Neuronal stem cell (in vitro differentiated cells): ENCODE data around the gene SOWAHA.

Experiments used
- DNase-seq: peaks from one replicate; pipeline ENCODE4 v3.0.0-alpha.2; 2013; ENCODE audit warnings: low spot score
- H2AFZ ChIP-seq: one replicate; pipeline ENCODE4 v1.6.1; 2013; ENCODE audit warnings: mild to moderate bottlenecking, low read length, inconsistent platforms
- H2AK5ac ChIP-seq: 2 replicates; pipeline ENCODE4 v1.6.1; 2013; ENCODE audit warnings: low read depth, mild to moderate bottlenecking, inconsistent platforms, low read length, moderate library complexity, mixed read lengths
- H2BK120ac ChIP-seq: 2 replicates; pipeline ENCODE4 v1.6.1; 2013; ENCODE audit warnings: low read depth, mild to moderate bottlenecking, inconsistent platforms, low read length, moderate library complexity, mixed read lengths
- H2BK12ac ChIP-seq: one replicate; pipeline ENCODE4 v1.6.1; 2013; ENCODE audit warnings: low read length, inconsistent platforms
- H2BK15ac ChIP-seq: 2 replicates; pipeline ENCODE4 v1.6.1; 2013; ENCODE audit warnings: mild to moderate bottlenecking, low read length, inconsistent platforms, mixed read lengths
- H2BK5ac ChIP-seq: one replicate; pipeline ENCODE4 v1.6.1; 2013; ENCODE audit warnings: inconsistent platforms, mild to moderate bottlenecking, low read length, moderate library complexity
- H3K14ac ChIP-seq: one replicate; pipeline ENCODE4 v1.6.1; 2013; ENCODE audit warnings: low read length, inconsistent platforms
- H3K18ac ChIP-seq: 2 replicates; pipeline ENCODE4 v1.6.1; 2013; ENCODE audit warnings: low read length, inconsistent platforms
- H3K23ac ChIP-seq: 2 replicates; pipeline ENCODE4 v1.6.1; 2013; ENCODE audit warnings: low read depth, mild to moderate bottlenecking, mixed read lengths, low read length, inconsistent platforms; ENCODE audit not compliant: poor library complexity
- H3K27ac ChIP-seq: replicated peaks from 3 replicates; pipeline ENCODE4 v1.5.1; 2013; ENCODE audit warnings: low read length, inconsistent platforms
- H3K27me3 ChIP-seq, 3 experiments: 2 replicates each; pipeline ENCODE4 v1.6.1; 2013; ENCODE audit warnings: low read length in 3 of 3, mild to moderate bottlenecking in 2 of 3, inconsistent platforms in 1 of 3, low read depth in 1 of 3, mixed read lengths in 1 of 3, moderate library complexity in 1 of 3; ENCODE audit not compliant: control insufficient read depth in 3 of 3, insufficient read depth in 3 of 3
- H3K36me3 ChIP-seq, 2 donors: replicated peaks in 1 of 2; 2 replicates each; pipeline ENCODE4 v1.6.1; 2013; ENCODE audit warnings: low read length in 2 of 2; ENCODE audit not compliant: control insufficient read depth in 2 of 2, insufficient read depth in 2 of 2
- H3K4ac ChIP-seq: 2 replicates; pipeline ENCODE4 v1.6.1; 2013; ENCODE audit warnings: inconsistent platforms, mild to moderate bottlenecking, low read length, moderate library complexity
- H3K4me1 ChIP-seq, 2 donors: 1 replicate in 1 of 2; 2 replicates in 1 of 2; pipeline ENCODE4 v1.6.1; 2013; ENCODE audit warnings: low read length in 2 of 2, low read depth in 1 of 2; ENCODE audit not compliant: control insufficient read depth in 2 of 2, insufficient read depth in 1 of 2
- H3K4me2 ChIP-seq: one replicate; pipeline ENCODE4 v1.6.1; 2013; ENCODE audit warnings: mild to moderate bottlenecking, low read length, inconsistent platforms; ENCODE audit not compliant: insufficient read depth, poor library complexity, severe bottlenecking
- H3K4me3 ChIP-seq, 2 donors: 2 replicates each; pipeline ENCODE4 v1.5.1; 2013; ENCODE audit warnings: low read length in 2 of 2, mild to moderate bottlenecking in 2 of 2, inconsistent platforms in 1 of 2, moderate library complexity in 1 of 2
- H3K79me1 ChIP-seq: one replicate; pipeline ENCODE4 v1.6.1; 2013; ENCODE audit warnings: low read depth, mild to moderate bottlenecking, inconsistent platforms, low read length, moderate library complexity
- H3K9ac ChIP-seq: one replicate; pipeline ENCODE4 v1.6.1; 2013; ENCODE audit warnings: mild to moderate bottlenecking, low read depth, low read length, inconsistent platforms; ENCODE audit not compliant: poor library complexity
- H3K9me3 ChIP-seq, 2 donors: replicated peaks in 1 of 2; 2 replicates each; pipeline versions ENCODE3 to v1.6.1; 2013; ENCODE audit warnings: low read length in 2 of 2, mild to moderate bottlenecking in 2 of 2, inconsistent platforms in 1 of 2, low read depth in 1 of 2, mixed read lengths in 1 of 2, moderate library complexity in 1 of 2; ENCODE audit not compliant: control insufficient read depth in 2 of 2, insufficient read depth in 1 of 2
- H4K8ac ChIP-seq: one replicate; pipeline ENCODE4 v1.6.1; 2013; ENCODE audit warnings: low read depth, mild to moderate bottlenecking, inconsistent platforms, low read length, moderate library complexity
- H4K91ac ChIP-seq: one replicate; pipeline ENCODE4 v1.6.1; 2013; ENCODE audit warnings: low read length, low read depth, mild to moderate bottlenecking, inconsistent platforms; ENCODE audit not compliant: poor library complexity
- WGBS, 2 donors: extraction: QIAGEN DNeasy Blood & Tissue Kit; methylation state at CpG; one replicate each; pipeline ENCODE4 v1.1.7; 2013; ENCODE audit warnings: missing lambda C conversion rate in 2 of 2, mixed read lengths in 1 of 2; ENCODE audit not compliant: insufficient read length in 2 of 2, insufficient replicate concordance in 1 of 2; ENCODE audit errors: extremely low coverage in 2 of 2; 5-methylcytosine and 5-hydroxymethylcytosine counted together

The SOWAHA gene

DNA sequence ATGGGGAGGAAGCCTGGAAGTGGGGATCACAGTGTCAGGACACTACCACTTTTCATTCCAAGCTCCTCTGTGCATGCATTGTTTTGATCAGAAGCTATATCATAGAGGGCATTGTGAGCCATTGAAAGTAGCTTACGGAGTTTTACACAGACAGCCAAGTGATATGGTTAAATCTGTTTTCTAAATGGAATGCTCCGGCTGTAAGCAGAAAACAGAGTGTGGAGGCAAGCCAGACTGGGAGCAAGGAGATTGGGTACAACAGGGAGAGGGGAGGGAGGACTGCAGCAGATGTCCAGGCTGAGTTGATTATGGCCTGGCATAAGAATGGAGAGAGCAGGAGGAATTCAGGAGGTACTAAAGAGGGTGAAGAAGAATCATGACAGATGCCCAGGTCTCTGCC, 15.5 kb upstream of the SOWAHA start:
- H4K91ac ChIP-seq, result no peak overlapping the region
- no peak overlapping the region for H3K27ac ChIP-seq
- H3K4me1 ChIP-seq, result peaks cover 0 to 3% of the 10 kb centered on the region in 2 donors
- no peak overlapping the region for H2BK5ac ChIP-seq
- H3K14ac ChIP-seq, result no peak overlapping the region
- H3K4me2 ChIP-seq, result no peak overlapping the region
- peaks cover 0 to 47% (median 0%) of the 10 kb centered on the region in 3 experiments for H3K27me3 ChIP-seq
- H4K8ac ChIP-seq, result no peak overlapping the region
- DNase-seq, result no peak
- no peak overlapping the region for H2BK15ac ChIP-seq
- H3K9ac ChIP-seq, result no peak overlapping the region
- no peaks in the 10 kb centered on the region for H3K9me3 ChIP-seq
- WGBS, 2 donors, result no CpG with 5 or more reads among the region's 2 CpGs
- H2AK5ac ChIP-seq, result no peak overlapping the region
- no peak overlapping the region for H3K4me3 ChIP-seq
- no peaks in the 10 kb centered on the region for H3K36me3 ChIP-seq
- H3K23ac ChIP-seq, result no peak overlapping the region
- no peaks in the 10 kb centered on the region for H3K79me1 ChIP-seq
- no peak overlapping the region for H3K18ac ChIP-seq
- H2AFZ ChIP-seq, result no peak overlapping the region
- no peak overlapping the region for H2BK12ac ChIP-seq
- H2BK120ac ChIP-seq, result no peak overlapping the region
- no peak overlapping the region for H3K4ac ChIP-seq

DNA sequence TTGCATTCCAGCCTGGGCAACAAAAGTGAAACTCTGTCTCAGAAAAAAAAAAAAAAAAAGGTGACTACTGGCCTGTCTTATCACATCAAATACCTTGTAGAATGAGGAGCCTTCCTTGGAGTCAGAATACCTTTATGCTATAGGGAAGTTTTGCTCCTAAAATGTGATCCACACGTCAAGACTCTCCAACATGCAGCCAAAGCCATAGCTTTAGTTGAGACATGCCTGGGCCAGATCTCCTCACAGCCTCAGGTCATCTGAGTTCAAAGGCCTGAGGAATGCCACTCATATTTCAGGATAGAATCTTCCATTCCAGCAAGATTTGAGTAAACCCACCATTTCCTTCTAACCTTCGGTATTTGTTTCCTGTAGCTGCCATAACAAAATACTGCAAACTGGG, 13.7 kb upstream of the SOWAHA start:
- WGBS, 2 donors, result no CpG with 5 or more reads among the region's 2 CpGs

DNA sequence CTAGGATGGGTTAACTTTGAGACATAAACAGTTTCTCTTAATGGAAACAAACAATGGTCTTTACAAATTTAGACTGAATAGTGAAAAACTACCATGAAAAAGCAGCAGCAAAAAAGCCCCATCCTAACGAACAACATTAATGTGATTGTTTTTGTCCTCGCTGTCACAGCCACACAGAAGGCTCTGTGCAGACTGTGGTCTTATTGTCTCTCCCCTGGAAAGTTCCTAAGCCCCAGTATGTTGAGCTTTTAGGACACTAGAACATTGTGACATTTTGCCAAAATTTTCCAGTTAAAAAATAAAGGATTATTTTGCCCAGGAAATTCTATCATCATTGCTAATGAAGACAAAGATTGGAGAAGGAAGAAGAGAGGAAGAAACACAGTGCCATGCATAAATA, 12.6 kb upstream of the SOWAHA start:
- no peak overlapping the region for H4K91ac ChIP-seq
- H2BK15ac ChIP-seq, result no peak overlapping the region
- H2AFZ ChIP-seq, result no peak overlapping the region
- H3K4me1 ChIP-seq, result peaks cover 0 to 3% of the 10 kb centered on the region in 2 donors
- no peak overlapping the region for H3K9ac ChIP-seq
- H3K79me1 ChIP-seq, result no peaks in the 10 kb centered on the region
- no peak overlapping the region for H3K14ac ChIP-seq
- H3K27me3 ChIP-seq, result peaks cover 0 to 37% (median 0%) of the 10 kb centered on the region in 3 experiments
- no peak overlapping the region for H3K4ac ChIP-seq
- no CpG with 5 or more reads among the region's 2 CpGs for WGBS, 2 donors
- no peak overlapping the region for H3K27ac ChIP-seq
- H3K36me3 ChIP-seq, result no peaks in the 10 kb centered on the region
- no peak overlapping the region for H3K18ac ChIP-seq
- H3K9me3 ChIP-seq, result no peaks in the 10 kb centered on the region
- H4K8ac ChIP-seq, result no peak overlapping the region
- H3K4me2 ChIP-seq, result no peak overlapping the region
- H3K23ac ChIP-seq, result no peak overlapping the region
- no peak overlapping the region for H2AK5ac ChIP-seq
- H2BK120ac ChIP-seq, result no peak overlapping the region
- H2BK12ac ChIP-seq, result no peak overlapping the region
- no peak overlapping the region for H3K4me3 ChIP-seq
- no peak for DNase-seq
- H2BK5ac ChIP-seq, result no peak overlapping the region

More for the DNA sequence above, 13.7 kb upstream of the SOWAHA start:
- no peak overlapping the region for H3K14ac ChIP-seq
- no peak for DNase-seq
- H3K4me2 ChIP-seq, result no peak overlapping the region
- no peak overlapping the region for H3K9ac ChIP-seq
- peaks cover 0 to 3% of the 10 kb centered on the region in 2 donors for H3K4me1 ChIP-seq
- no peak overlapping the region for H3K4ac ChIP-seq
- H3K27me3 ChIP-seq, result peaks cover 0 to 44% (median 0%) of the 10 kb centered on the region in 3 experiments
- H2AK5ac ChIP-seq, result no peak overlapping the region
- H3K36me3 ChIP-seq, result no peaks in the 10 kb centered on the region
- H3K4me3 ChIP-seq, result no peak overlapping the region
- no peak overlapping the region for H2BK15ac ChIP-seq
- H3K23ac ChIP-seq, result no peak overlapping the region
- H4K91ac ChIP-seq, result no peak overlapping the region
- H3K9me3 ChIP-seq, result no peaks in the 10 kb centered on the region
- H2BK120ac ChIP-seq, result no peak overlapping the region
- no peak overlapping the region for H2BK5ac ChIP-seq
- H3K27ac ChIP-seq, result no peak overlapping the region
- no peak overlapping the region for H2BK12ac ChIP-seq
- H3K79me1 ChIP-seq, result no peaks in the 10 kb centered on the region
- H2AFZ ChIP-seq, result no peak overlapping the region
- H3K18ac ChIP-seq, result no peak overlapping the region
- H4K8ac ChIP-seq, result no peak overlapping the region

DNA sequence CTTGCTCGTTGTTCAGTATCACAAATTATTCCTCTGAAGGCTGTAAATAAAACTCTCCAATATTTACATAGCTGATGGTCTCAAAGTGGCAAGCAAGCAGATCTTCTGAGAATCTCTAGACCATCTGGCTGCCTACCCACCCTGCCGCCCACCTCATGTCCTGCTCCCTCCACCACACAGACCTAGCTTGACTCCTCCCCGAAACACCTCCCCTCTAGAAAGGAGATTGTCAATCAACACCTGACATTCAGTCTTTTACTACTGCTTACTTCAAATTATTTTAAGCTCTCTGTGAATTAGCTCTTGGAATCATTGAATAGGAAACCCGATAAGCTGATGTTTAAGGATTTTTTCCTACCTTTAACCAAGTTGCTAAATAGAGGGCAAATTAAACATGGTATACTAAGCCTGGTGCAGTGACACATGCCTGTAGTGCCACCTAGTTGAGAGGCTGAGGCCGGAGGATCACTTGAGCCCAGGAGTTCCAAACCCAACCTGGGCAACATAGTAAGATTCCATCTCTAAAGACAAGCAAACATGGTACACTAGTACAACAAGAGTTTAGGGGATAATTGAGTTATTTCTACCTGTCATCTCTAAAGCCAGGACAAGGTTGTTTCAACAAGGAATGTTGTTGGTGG, 10.9 kb upstream of the SOWAHA start:
- no CpG with 5 or more reads among the region's 5 CpGs for WGBS, 2 donors
- Histone ChIP-seq H3K18ac (no peak overlapping the region), H4K91ac (no peak overlapping the region), H3K27me3 (peaks cover 0 to 31% (median 0%) of the 10 kb centered on the region in 3 experiments), H3K27ac (no peak overlapping the region), H3K4me2 (no peak overlapping the region), H2BK12ac (no peak overlapping the region), H3K79me1 (no peaks in the 10 kb centered on the region), H2BK15ac (no peak overlapping the region), H2AK5ac (no peak overlapping the region), H3K23ac (no peak overlapping the region), H2BK5ac (no peak overlapping the region), H3K4me1 (peaks cover under 1 to 6% of the 10 kb centered on the region in 2 donors), H2BK120ac (no peak overlapping the region), H3K9ac (no peak overlapping the region), H3K4ac (no peak overlapping the region), H3K14ac (no peak overlapping the region), H3K9me3 (no peaks in the 10 kb centered on the region), H2AFZ (no peak overlapping the region), H3K4me3 (no peak overlapping the region), H4K8ac (no peak overlapping the region), H3K36me3 (no peaks in the 10 kb centered on the region)
- DNase-seq, result no peak
